ENCODE measurements around the gene NIPBL.
"Not testable (repeated sequence)": the region's sequence is repeated elsewhere in the genome, so short reads cannot be mapped to it uniquely, and the experiment has no call there.

DNA sequence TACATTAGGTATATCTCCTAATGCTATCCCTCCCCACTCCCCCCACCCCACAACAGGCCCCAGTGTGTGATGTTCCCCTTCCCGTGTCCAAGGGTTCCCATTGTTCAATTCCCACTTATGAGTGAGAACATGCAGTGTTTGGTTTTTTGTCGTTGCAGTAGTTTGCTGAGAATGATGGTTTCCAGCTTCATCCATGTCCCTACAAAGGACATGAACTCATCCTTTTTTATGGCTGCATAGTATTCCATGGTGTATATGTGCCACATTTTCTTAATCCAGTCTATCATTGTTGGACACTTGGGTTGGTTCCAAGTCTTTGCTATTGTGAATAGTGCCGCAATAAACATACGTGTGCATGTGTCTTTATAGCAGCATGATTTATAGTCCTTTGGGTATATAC lies 40.0 kb downstream of the NIPBL start:
- TF ChIP-seq BHLHE40 (IDR thresholded peaks at IDR 0.05; ENCODE audit: borderline replicate concordance); FOXK2 (IDR thresholded peaks at IDR 0.05); SUZ12 (IDR thresholded peaks at IDR 0.05); ELF4 (IDR thresholded peaks at IDR 0.05); SP1 (IDR thresholded peaks at IDR 0.05): not testable (repeated sequence)

All from HEK293T (cell line).